ENCODE measurements around the gene TRPC4AP. TPM values are rescaled to one million over a fixed set of nuclear protein-coding genes. Genes with fewer than 3 reads are reported as not detected.

The TRPC4AP gene
- total RNA-seq, 1 experiment from 2014 or later: 79.0 TPM

DNA sequence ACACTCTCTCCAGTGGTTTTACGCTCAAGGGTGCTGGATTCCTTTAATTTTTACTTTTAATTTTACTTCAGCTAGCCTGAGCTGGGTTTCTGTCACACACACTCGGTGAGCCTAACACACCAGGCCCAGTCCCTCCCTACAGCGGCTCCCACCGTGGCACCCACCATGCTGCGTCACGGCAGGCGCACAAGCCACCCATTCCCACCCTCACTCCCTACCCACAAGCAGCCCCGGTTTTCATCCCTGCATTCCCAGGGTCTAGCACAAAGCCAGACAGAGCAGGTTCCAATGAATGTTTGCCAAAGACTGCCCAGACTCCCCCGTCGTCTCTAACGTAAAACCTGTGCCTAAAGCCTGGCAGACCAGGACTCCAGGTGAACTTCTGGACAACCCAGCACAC, 86.6 kb downstream of the TRPC4AP start:
- H3K36me3 Mint-ChIP-seq (ENCODE audit: insufficient read depth, unreplicated experiment): peaks cover 69% of the 10 kb centered on the region

GRCh38 chr20:35005463-35005961, 87.1 kb downstream of the TRPC4AP start:
- H3K36me3 Mint-ChIP-seq (ENCODE audit: insufficient read depth, unreplicated experiment): peaks cover 74% of the 10 kb centered on the region
- H3K27me3 Mint-ChIP-seq (ENCODE audit: unreplicated experiment): no peaks in the 10 kb centered on the region
- intact Hi-C loops (cut with micrococcal nuclease; ENCODE audit: unreplicated experiment): no loop called here
- TF ChIP-seq CTCF (IDR thresholded peaks at IDR 0.05; ENCODE audit: unreplicated experiment): no peak
- H3K9me3 Mint-ChIP-seq (ENCODE audit: low read depth, unreplicated experiment): no peaks in the 10 kb centered on the region
- no peak overlapping the region for H3K27ac Mint-ChIP-seq (ENCODE audit: unreplicated experiment)
- no peaks in the 10 kb centered on the region for H3K4me1 Mint-ChIP-seq (ENCODE audit: low read depth, unreplicated experiment)
- CTCF ChIA-PET: interaction anchor here (0.6 kb wide), 1 partner anchor 90 kb away, joined by 4 read pairs; no protein-coding TSS in a partner anchor
- no TSS peak for BruUV-seq (replicated peaks)
- DNase-seq: no peak
- H3K4me3 Mint-ChIP-seq (ENCODE audit: low read depth, unreplicated experiment): no peak overlapping the region

More for the DNA sequence above, 86.6 kb downstream of the TRPC4AP start:
- Mint-ChIP-seq H3K27me3 (ENCODE audit: unreplicated experiment) (no peaks in the 10 kb centered on the region), H3K4me3 (ENCODE audit: low read depth, unreplicated experiment) (no peak overlapping the region), H3K9me3 (ENCODE audit: low read depth, unreplicated experiment) (no peaks in the 10 kb centered on the region), H3K4me1 (ENCODE audit: low read depth, unreplicated experiment) (no peaks in the 10 kb centered on the region), H3K27ac (ENCODE audit: unreplicated experiment) (peak overlapping the region; percentile 30)
- BruUV-seq (replicated peaks): no TSS peak
- no peak for DNase-seq
- intact Hi-C loops (cut with micrococcal nuclease; ENCODE audit: unreplicated experiment): no loop called here
- CTCF ChIA-PET: no interaction called here
- TF ChIP-seq CTCF (IDR thresholded peaks at IDR 0.05; ENCODE audit: unreplicated experiment): no peak

DNA sequence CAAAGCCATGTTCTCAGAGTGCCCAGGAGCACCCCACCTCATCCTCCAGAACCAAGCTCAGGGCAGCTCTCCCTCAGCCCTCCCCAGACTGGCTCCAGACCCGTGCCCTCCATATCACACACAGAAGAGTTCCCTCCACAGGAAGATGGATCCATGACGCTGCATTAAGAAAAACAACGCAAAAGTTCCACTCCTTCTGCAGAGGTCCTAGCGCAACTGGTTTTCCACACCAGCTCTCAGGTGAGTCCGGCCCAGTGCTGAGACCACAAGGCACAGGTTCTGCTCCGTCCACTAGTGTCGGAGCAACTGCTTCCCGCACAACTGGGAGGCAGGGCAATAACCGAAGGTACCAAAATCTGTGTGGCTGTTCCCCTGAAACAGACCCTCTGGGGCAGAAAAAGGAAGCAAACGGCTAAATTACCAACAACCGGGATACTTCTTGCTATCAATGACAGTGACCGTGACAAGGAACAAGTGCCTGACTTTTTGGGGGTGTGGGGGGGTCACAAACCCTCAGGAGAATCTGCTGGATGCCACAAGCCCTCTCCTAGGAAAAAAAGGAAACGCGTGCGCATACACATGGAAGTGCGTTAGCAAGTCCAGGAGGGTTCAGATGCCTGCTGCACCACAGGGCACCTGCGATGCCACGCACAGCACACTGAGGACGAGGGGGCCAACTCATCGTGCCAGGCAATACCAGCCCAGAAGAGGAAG, 87.7 kb downstream of the TRPC4AP start:
- H3K27me3 Mint-ChIP-seq (ENCODE audit: unreplicated experiment): no peaks in the 10 kb centered on the region
- no peak overlapping the region for H3K27ac Mint-ChIP-seq (ENCODE audit: unreplicated experiment)
- intact Hi-C loops (cut with micrococcal nuclease; ENCODE audit: unreplicated experiment): no loop called here
- CTCF ChIA-PET: interaction anchor here (0.6 kb wide), 1 partner anchor 91 kb away, joined by 4 read pairs; no protein-coding TSS in a partner anchor
- no TSS peak for BruUV-seq (replicated peaks)
- no peaks in the 10 kb centered on the region for H3K4me1 Mint-ChIP-seq (ENCODE audit: low read depth, unreplicated experiment)
- TF ChIP-seq CTCF (IDR thresholded peaks at IDR 0.05; ENCODE audit: unreplicated experiment): no peak
- no peak overlapping the region for H3K4me3 Mint-ChIP-seq (ENCODE audit: low read depth, unreplicated experiment)
- H3K36me3 Mint-ChIP-seq (ENCODE audit: insufficient read depth, unreplicated experiment): peaks cover 79% of the 10 kb centered on the region
- DNase-seq: no peak
- no peaks in the 10 kb centered on the region for H3K9me3 Mint-ChIP-seq (ENCODE audit: low read depth, unreplicated experiment)

DNA sequence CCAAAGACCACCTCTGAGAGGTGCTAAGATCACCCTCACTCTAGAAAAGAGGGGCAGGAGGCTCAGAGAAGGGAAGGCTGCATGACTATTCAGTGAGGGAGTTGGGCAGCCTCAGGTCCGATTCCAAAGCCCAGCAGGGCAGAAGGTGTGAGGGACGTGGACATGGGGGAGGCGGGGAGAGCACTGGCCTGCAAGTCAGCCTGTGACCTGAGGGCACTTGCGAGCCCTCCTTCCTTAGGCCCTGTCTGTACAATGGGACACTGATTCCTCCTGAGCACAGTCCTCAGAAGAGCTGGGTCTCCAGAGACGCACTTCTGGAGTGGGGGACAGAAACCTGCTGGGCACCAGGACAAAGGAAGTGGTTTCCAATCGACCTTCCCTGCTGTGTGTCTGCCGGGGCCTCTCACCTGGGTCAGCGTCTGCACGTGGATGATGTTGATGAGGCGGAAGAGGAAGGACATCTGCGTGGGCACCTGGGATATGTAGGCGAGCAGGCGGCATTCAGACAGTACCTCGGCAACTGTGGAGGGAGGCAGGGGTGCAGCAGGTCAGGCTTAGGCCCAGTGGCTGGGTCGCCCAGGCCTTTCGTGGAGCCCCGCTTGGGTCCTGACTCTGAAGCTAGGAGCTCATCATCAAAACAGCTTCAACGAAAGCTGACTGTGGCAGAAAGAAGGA, 88.4 kb downstream of the TRPC4AP start:
- no peak overlapping the region for H3K4me3 Mint-ChIP-seq (ENCODE audit: low read depth, unreplicated experiment)
- no peak overlapping the region for H3K27ac Mint-ChIP-seq (ENCODE audit: unreplicated experiment)
- H3K4me1 Mint-ChIP-seq (ENCODE audit: low read depth, unreplicated experiment): no peaks in the 10 kb centered on the region
- TF ChIP-seq CTCF (IDR thresholded peaks at IDR 0.05; ENCODE audit: unreplicated experiment): no peak
- CTCF ChIA-PET: no interaction called here
- peaks cover 80% of the 10 kb centered on the region for H3K36me3 Mint-ChIP-seq (ENCODE audit: insufficient read depth, unreplicated experiment)
- intact Hi-C loops (cut with micrococcal nuclease; ENCODE audit: unreplicated experiment): no loop called here
- DNase-seq: no peak
- no TSS peak for BruUV-seq (replicated peaks)
- H3K27me3 Mint-ChIP-seq (ENCODE audit: unreplicated experiment): no peaks in the 10 kb centered on the region
- no peaks in the 10 kb centered on the region for H3K9me3 Mint-ChIP-seq (ENCODE audit: low read depth, unreplicated experiment)
